Neural progenitor cell (in vitro differentiated cells): ENCODE results near the gene MYO6. TPM values are rescaled to one million over a fixed set of nuclear protein-coding genes. Genes with fewer than 3 reads are reported as not detected.

Experiments
- DNase-seq: peaks from one replicate; pipeline ENCODE4 v3.0.0-alpha.2; 2016; ENCODE audit warnings: low spot score
- H2AFZ ChIP-seq: fragments of 200-600 bp; sonication (generic); replicated peaks from 2 replicates; pipeline ENCODE4 v1.6.1; 2016; ENCODE audit warnings: antibody characterized with exemption
- H3F3A ChIP-seq: fragments of 200-600 bp; sonication (generic); 2 replicates; pipeline ENCODE4 v1.6.1; 2016; ENCODE audit warnings: antibody characterized with exemption, low read depth
- H3K27ac ChIP-seq: fragments of 200-600 bp; sonication (generic); 2 replicates; pipeline ENCODE4 v1.5.1; 2016; ENCODE audit warnings: mild to moderate bottlenecking
- H3K27me3 ChIP-seq: fragments of 200-600 bp; sonication (generic); 2 replicates; pipeline ENCODE4 v1.6.1; 2016; ENCODE audit warnings: mild to moderate bottlenecking, moderate library complexity
- H3K36me3 ChIP-seq: fragments of 200-600 bp; sonication (generic); 2 replicates; pipeline ENCODE4 v1.5.1; 2016
- H3K4me1 ChIP-seq: fragments of 200-600 bp; sonication (generic); 2 replicates; pipeline ENCODE4 v1.6.1; 2016; ENCODE audit warnings: mixed run types
- H3K4me2 ChIP-seq: fragments of 200-600 bp; sonication (generic); 2 replicates; pipeline ENCODE4 v1.6.1; 2016
- H3K4me3 ChIP-seq: fragments of 200-600 bp; sonication (generic); 2 replicates; pipeline ENCODE4 v1.5.1; 2016
- H3K79me2 ChIP-seq: fragments of 200-600 bp; sonication (generic); 2 replicates; pipeline ENCODE4 v1.6.1; 2016; ENCODE audit warnings: low read depth
- H3K9ac ChIP-seq: fragments of 200-600 bp; sonication (generic); 2 replicates; pipeline ENCODE4 v1.6.1; 2016
- H3K9me3 ChIP-seq: fragments of 200-600 bp; sonication (generic); 2 replicates; pipeline ENCODE4 v1.5.1; 2016; ENCODE audit warnings: low read depth
- H4K20me1 ChIP-seq: fragments of 200-600 bp; sonication (generic); 2 replicates; pipeline ENCODE4 v1.6.1; 2016; ENCODE audit warnings: low read depth
- H3K27ac Mint-ChIP-seq: 3 replicates; pipeline ENCODE4 v1.8.0; 2021; ENCODE audit warnings: mixed read lengths
- H3K27me3 Mint-ChIP-seq: 2 replicates; pipeline ENCODE4 v1.8.0; 2022; ENCODE audit warnings: low read depth, mild to moderate bottlenecking, inconsistent platforms, moderate library complexity, mixed read lengths; ENCODE audit not compliant: insufficient read depth
- H3K36me3 Mint-ChIP-seq: 3 replicates; pipeline ENCODE4 v1.8.0; 2021; ENCODE audit warnings: mixed read lengths
- H3K4me1 Mint-ChIP-seq: 3 replicates; pipeline ENCODE4 v1.8.0; 2021; ENCODE audit warnings: mixed read lengths
- H3K4me3 Mint-ChIP-seq: 3 replicates; pipeline ENCODE4 v1.8.0; 2021; ENCODE audit warnings: mild to moderate bottlenecking, moderate library complexity, mixed read lengths
- H3K9me3 Mint-ChIP-seq: 3 replicates; pipeline ENCODE4 v1.8.0; 2020; ENCODE audit warnings: mixed read lengths
- CTCF ChIP-seq: fragments of 200-600 bp; sonication (generic); IDR thresholded peaks from 2 replicates; pipeline ENCODE4 v1.5.1; 2017; ENCODE audit warnings: antibody characterized with exemption, mild to moderate bottlenecking
- EZH2 ChIP-seq: fragments of 200-600 bp; sonication (generic); IDR thresholded peaks from 2 replicates; pipeline ENCODE4 v1.6.1; 2017; ENCODE audit warnings: antibody characterized with exemption, mild to moderate bottlenecking, moderate library complexity
- EZH2phosphoT487 ChIP-seq: fragments of 200-600 bp; sonication (generic); IDR thresholded peaks from 2 replicates; pipeline ENCODE4 v1.6.1; 2017; ENCODE audit warnings: antibody characterized with exemption
- total RNA-seq: library from RNA; depleted of rRNA; stranded (reverse); fragments of >200 nt; gene quantifications from 2 replicates; pipeline ENCODE4 v1.2.3, GENCODE V29; 2015; ENCODE audit warnings: low replicate concordance

The MYO6 gene
- total RNA-seq, 1 donor from 2014 or later, result 23.0 TPM

GRCh38 chr6:75747152-75747992, 1.7 kb upstream of the MYO6 start:
- Histone ChIP-seq H3K4me1 (peaks cover 6% of the 10 kb centered on the region), H3K79me2 (peaks cover 25% of the 10 kb centered on the region), H4K20me1 (peaks cover 4% of the 10 kb centered on the region), H3K4me2 (no peak overlapping the region), H3K9me3 (no peaks in the 10 kb centered on the region), H2AFZ (no peak overlapping the region), H3K27me3 (peaks cover 18% of the 10 kb centered on the region), H3K9ac (no peak overlapping the region), H3F3A (peaks cover 12% of the 10 kb centered on the region), H3K27ac (no peak overlapping the region), H3K4me3 (peak overlapping the region; percentile 79), H3K36me3 (no peaks in the 10 kb centered on the region)
- Mint-ChIP-seq H3K27ac (no peak overlapping the region), H3K4me1 (peaks cover 6% of the 10 kb centered on the region), H3K36me3 (no peaks in the 10 kb centered on the region), H3K4me3 (peak overlapping the region; percentile 73), H3K27me3 (peaks cover 4% of the 10 kb centered on the region), H3K9me3 (no peaks in the 10 kb centered on the region)
- DNase-seq, result no peak
- no peak for TF ChIP-seq CTCF
- TF ChIP-seq EZH2phosphoT487, result no peak
- no peak for TF ChIP-seq EZH2

- H3K9ac ChIP-seq, result peak overlapping the region; percentile 84
- peak overlapping the region; percentile 88 for H3K27ac ChIP-seq
- Mint-ChIP-seq H3K27me3 (peaks cover 4% of the 10 kb centered on the region), H3K27ac (no peak overlapping the region), H3K9me3 (no peaks in the 10 kb centered on the region), H3K4me3 (peak overlapping the region; percentile 92), H3K36me3 (no peaks in the 10 kb centered on the region), H3K4me1 (peaks cover 6% of the 10 kb centered on the region)
- peak overlapping the region; percentile 96 for H2AFZ ChIP-seq
- peaks cover 6% of the 10 kb centered on the region for H3K4me1 ChIP-seq
- DNase-seq, result no peak
- H3K79me2 ChIP-seq, result peaks cover 30% of the 10 kb centered on the region
- H3K4me2 ChIP-seq, result peak overlapping the region; percentile 88
- peak overlapping the region; percentile 79 for H3K4me3 ChIP-seq
- H3K27me3 ChIP-seq, result peaks cover 18% of the 10 kb centered on the region
- peaks cover 4% of the 10 kb centered on the region for H4K20me1 ChIP-seq
- no peaks in the 10 kb centered on the region for H3K9me3 ChIP-seq
- TF ChIP-seq CTCF (no peak), EZH2phosphoT487 (no peak), EZH2 (no peak)
- H3K36me3 ChIP-seq, result no peaks in the 10 kb centered on the region
- H3F3A ChIP-seq, result peaks cover 12% of the 10 kb centered on the region
These were observed 866 bp upstream of the MYO6 start for GRCh38 chr6:75748003-75748742.

- Mint-ChIP-seq H3K9me3 (no peaks in the 10 kb centered on the region), H3K4me3 (no peak overlapping the region), H3K27ac (no peak overlapping the region), H3K36me3 (no peaks in the 10 kb centered on the region), H3K27me3 (peaks cover 4% of the 10 kb centered on the region), H3K4me1 (peaks cover 6% of the 10 kb centered on the region)
- no peak for DNase-seq
- H4K20me1 ChIP-seq, result peaks cover 7% of the 10 kb centered on the region
- H3K4me2 ChIP-seq, result no peak overlapping the region
- TF ChIP-seq EZH2, result no peak
- H3K9ac ChIP-seq, result no peak overlapping the region
- H3K9me3 ChIP-seq, result no peaks in the 10 kb centered on the region
- H3K4me1 ChIP-seq, result peaks cover 6% of the 10 kb centered on the region
- H3K36me3 ChIP-seq, result no peaks in the 10 kb centered on the region
- H3F3A ChIP-seq, result peaks cover 12% of the 10 kb centered on the region
- no peak overlapping the region for H3K4me3 ChIP-seq
- no peak overlapping the region for H3K27ac ChIP-seq
- H3K27me3 ChIP-seq, result peaks cover 18% of the 10 kb centered on the region
- H2AFZ ChIP-seq, result no peak overlapping the region
- H3K79me2 ChIP-seq, result peaks cover 36% of the 10 kb centered on the region
These were observed 2.4 kb downstream of the MYO6 start for GRCh38 chr6:75751443-75751842.
